OCI-LY1 (cell line): ENCODE data around the gene SAMD1.

Experiments used
- EZH2 ChIP-seq: fragments of 200-600 bp; sonication (generic), shearing (Covaris generic); IDR thresholded peaks from 2 replicates; pipeline ENCODE4 v1.8.0; 2017; ENCODE audit warnings: borderline replicate concordance, mixed run types, mild to moderate bottlenecking, antibody characterized with exemption, low read length, moderate library complexity, mixed read lengths
- TF ChIP-seq, protein P1 (sequence below): fragments of 200-600 bp; sonication (generic), shearing (Covaris generic); IDR thresholded peaks from 2 replicates; pipeline ENCODE4 v1.5.1; 2017; ENCODE audit warnings: mild to moderate bottlenecking, antibody characterized with exemption, low read length, moderate library complexity, mixed read lengths

DNA sequence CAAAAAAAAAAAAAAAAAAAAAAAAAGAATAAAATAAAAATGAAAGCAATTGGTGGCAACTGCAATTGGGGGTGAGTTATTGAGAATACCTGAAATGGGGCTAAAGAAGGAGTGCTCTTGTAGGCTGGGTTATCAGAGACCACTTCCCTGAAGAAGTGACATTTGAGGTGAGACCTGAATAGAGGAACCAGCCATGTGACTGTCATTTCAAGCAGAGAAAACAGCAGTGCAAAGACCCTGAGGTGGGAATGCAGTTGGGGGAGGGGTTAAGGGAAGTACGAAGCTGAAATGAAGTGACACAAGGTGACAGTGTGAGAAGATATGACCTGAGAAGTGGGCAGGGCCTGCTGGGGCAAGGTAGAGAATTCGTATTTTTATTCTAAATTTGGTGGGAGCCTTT is 24.4 kb downstream of the SAMD1 start:
- TF ChIP-seq, protein P1, sequence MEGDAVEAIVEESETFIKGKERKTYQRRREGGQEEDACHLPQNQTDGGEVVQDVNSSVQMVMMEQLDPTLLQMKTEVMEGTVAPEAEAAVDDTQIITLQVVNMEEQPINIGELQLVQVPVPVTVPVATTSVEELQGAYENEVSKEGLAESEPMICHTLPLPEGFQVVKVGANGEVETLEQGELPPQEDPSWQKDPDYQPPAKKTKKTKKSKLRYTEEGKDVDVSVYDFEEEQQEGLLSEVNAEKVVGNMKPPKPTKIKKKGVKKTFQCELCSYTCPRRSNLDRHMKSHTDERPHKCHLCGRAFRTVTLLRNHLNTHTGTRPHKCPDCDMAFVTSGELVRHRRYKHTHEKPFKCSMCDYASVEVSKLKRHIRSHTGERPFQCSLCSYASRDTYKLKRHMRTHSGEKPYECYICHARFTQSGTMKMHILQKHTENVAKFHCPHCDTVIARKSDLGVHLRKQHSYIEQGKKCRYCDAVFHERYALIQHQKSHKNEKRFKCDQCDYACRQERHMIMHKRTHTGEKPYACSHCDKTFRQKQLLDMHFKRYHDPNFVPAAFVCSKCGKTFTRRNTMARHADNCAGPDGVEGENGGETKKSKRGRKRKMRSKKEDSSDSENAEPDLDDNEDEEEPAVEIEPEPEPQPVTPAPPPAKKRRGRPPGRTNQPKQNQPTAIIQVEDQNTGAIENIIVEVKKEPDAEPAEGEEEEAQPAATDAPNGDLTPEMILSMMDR, result no peak
- no peak for TF ChIP-seq EZH2
